Peyer's patch (tissue), 4 donors: ENCODE results near the gene PRADC1. TPM values are rescaled to one million over a fixed set of nuclear protein-coding genes. Genes with fewer than 3 reads are reported as not detected.

Source experiments
- DNase-seq, 3 donors: peaks; one replicate each; pipeline ENCODE4 v3.0.0-alpha.2; 2017 to 2019
- H3K27ac ChIP-seq, 4 donors: fragments of 200-600 bp; sonication (generic); one replicate each; pipeline ENCODE4 v1.5.1; 2016 to 2019
- H3K27me3 ChIP-seq, 2 donors: fragments of 200-600 bp; sonication (generic); one replicate each; pipeline ENCODE4 v1.5.1; 2019
- H3K36me3 ChIP-seq, 3 donors: fragments of 200-600 bp; sonication (generic); one replicate each; pipeline ENCODE4 v1.5.1; 2016 to 2019
- H3K4me1 ChIP-seq, 4 donors: fragments of 200-600 bp; sonication (generic); one replicate each; pipeline ENCODE4 v1.5.1; 2016 to 2019
- H3K4me3 ChIP-seq, 4 donors: fragments of 200-600 bp; sonication (generic); 1 replicate in 3 of 4; 2 replicates in 1 of 4; pipeline ENCODE4 v1.5.1; 2016 to 2019; ENCODE audit warnings: mild to moderate bottlenecking in 1 of 4
- H3K9me3 ChIP-seq, 4 donors: fragments of 200-600 bp; sonication (generic); one replicate each; pipeline ENCODE4 v1.5.1; 2016 to 2019; ENCODE audit warnings: mild to moderate bottlenecking in 1 of 4
- POLR2A ChIP-seq, 2 donors: fragments of 450-650 bp; IDR thresholded peaks; one replicate each; pipeline ENCODE4 v1.5.1; 2017; ENCODE audit warnings: antibody characterized with exemption in 2 of 2, mild to moderate bottlenecking in 2 of 2, moderate library complexity in 2 of 2
- total RNA-seq, 4 donors: library from RNA; depleted of rRNA; stranded (reverse); fragments of >200 nt; gene quantifications; one replicate each; pipeline ENCODE4 v1.1.0, GENCODE V29; 2016
- TF ChIP-seq, protein P1 (sequence below), 6 experiments: fragments of 450-650 bp in 4 of 6; fragments of 200-600 bp in 2 of 6; sonication (generic) in 1 of 6; IDR thresholded peaks; one replicate each; pipeline ENCODE4 v1.5.1; 2017 to 2019; ENCODE audit warnings: antibody characterized with exemption in 6 of 6, mild to moderate bottlenecking in 3 of 6, moderate library complexity in 1 of 6

Gene PRADC1
- total RNA-seq, 4 donors from 2014 or later, result 30.5 to 69.9 (median 41.4) TPM

- no peak overlapping the region for H3K27ac ChIP-seq
- no peaks in the 10 kb centered on the region for H3K27me3 ChIP-seq
- no peaks in the 10 kb centered on the region for H3K9me3 ChIP-seq
- peaks cover 0 to 18% (median 5%) of the 10 kb centered on the region in 4 donors for H3K4me1 ChIP-seq
- no peaks in the 10 kb centered on the region for H3K36me3 ChIP-seq
- H3K4me3 ChIP-seq, result no peak overlapping the region
- no peak for TF ChIP-seq POLR2A (IDR thresholded peaks at IDR 0.05)
- TF ChIP-seq, protein P1, sequence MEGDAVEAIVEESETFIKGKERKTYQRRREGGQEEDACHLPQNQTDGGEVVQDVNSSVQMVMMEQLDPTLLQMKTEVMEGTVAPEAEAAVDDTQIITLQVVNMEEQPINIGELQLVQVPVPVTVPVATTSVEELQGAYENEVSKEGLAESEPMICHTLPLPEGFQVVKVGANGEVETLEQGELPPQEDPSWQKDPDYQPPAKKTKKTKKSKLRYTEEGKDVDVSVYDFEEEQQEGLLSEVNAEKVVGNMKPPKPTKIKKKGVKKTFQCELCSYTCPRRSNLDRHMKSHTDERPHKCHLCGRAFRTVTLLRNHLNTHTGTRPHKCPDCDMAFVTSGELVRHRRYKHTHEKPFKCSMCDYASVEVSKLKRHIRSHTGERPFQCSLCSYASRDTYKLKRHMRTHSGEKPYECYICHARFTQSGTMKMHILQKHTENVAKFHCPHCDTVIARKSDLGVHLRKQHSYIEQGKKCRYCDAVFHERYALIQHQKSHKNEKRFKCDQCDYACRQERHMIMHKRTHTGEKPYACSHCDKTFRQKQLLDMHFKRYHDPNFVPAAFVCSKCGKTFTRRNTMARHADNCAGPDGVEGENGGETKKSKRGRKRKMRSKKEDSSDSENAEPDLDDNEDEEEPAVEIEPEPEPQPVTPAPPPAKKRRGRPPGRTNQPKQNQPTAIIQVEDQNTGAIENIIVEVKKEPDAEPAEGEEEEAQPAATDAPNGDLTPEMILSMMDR (IDR thresholded peaks at IDR 0.05), result no peak
- no peak for DNase-seq
Measured at GRCh38 chr2:73212098-73212447, 21.0 kb downstream of the PRADC1 start.

GRCh38 chr2:73210696-73211095, 22.3 kb downstream of the PRADC1 start:
- Histone ChIP-seq H3K36me3 (no peaks in the 10 kb centered on the region), H3K4me1 (peaks cover 0 to 18% (median 5%) of the 10 kb centered on the region in 4 donors), H3K4me3 (no peak overlapping the region), H3K27me3 (no peaks in the 10 kb centered on the region), H3K27ac (no peak overlapping the region), H3K9me3 (no peaks in the 10 kb centered on the region)
- TF ChIP-seq, protein P1 (IDR thresholded peaks at IDR 0.05), result no peak
- no peak for TF ChIP-seq POLR2A (IDR thresholded peaks at IDR 0.05)
- no peak for DNase-seq

DNA sequence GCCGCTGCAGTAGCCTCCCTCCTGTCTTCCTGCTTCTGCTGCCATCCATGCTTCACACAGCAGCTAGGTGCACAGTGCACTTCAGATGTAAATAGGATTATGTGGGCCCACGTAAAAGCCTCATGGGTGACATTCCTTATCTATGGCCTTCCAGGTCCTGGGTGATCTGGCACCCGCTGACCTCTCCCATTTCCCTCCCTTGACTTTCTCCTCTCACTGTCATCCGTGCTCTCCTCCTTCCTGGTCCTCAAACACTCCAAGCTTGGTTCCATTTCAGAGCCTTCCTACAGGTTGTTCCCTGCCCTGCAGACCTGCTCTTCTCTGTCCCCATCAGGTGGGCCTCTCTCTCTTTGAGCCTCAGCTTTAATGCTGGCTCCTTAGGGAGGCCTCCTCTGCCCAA, 23.0 kb downstream of the PRADC1 start:
- no peak for DNase-seq
- H3K36me3 ChIP-seq, result no peaks in the 10 kb centered on the region
- no peaks in the 10 kb centered on the region for H3K27me3 ChIP-seq
- no peak overlapping the region for H3K4me3 ChIP-seq
- peaks cover 0 to 12% (median 5%) of the 10 kb centered on the region in 4 donors for H3K4me1 ChIP-seq
- H3K27ac ChIP-seq, result no peak overlapping the region
- TF ChIP-seq POLR2A (IDR thresholded peaks at IDR 0.05), result no peak
- TF ChIP-seq, protein P1 (IDR thresholded peaks at IDR 0.05), result no peak
- no peaks in the 10 kb centered on the region for H3K9me3 ChIP-seq

DNA sequence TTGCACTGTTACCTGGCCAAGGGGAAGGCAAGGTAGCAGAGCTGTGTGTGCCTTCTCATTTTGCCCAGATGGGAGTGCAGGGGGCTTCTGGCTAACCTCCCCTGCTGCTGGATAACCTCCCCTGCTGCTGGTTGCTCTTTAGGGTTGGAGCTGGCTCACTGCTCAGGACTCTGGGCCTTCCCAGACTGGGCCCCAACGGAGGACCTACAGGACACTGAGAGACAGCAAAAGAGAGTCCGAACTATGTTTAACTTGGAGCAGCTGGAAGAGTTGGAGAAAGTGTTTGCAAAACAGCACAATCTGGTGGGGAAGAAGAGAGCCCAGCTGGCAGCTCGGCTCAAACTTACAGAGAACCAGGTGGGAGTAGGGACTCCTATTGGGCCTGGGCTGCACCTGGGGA, 24.8 kb downstream of the PRADC1 start:
- H3K4me1 ChIP-seq, result peaks cover 0 to 2% (median under 1%) of the 10 kb centered on the region in 4 donors
- no peaks in the 10 kb centered on the region for H3K9me3 ChIP-seq
- H3K27ac ChIP-seq, result no peak overlapping the region
- DNase-seq, result no peak
- no peak overlapping the region for H3K4me3 ChIP-seq
- TF ChIP-seq, protein P1 (IDR thresholded peaks at IDR 0.05), result no peak
- TF ChIP-seq POLR2A (IDR thresholded peaks at IDR 0.05), result no peak
- H3K36me3 ChIP-seq, result no peaks in the 10 kb centered on the region
- H3K27me3 ChIP-seq, result peaks cover 0 to 3% of the 10 kb centered on the region in 2 donors

- no peaks in the 10 kb centered on the region for H3K36me3 ChIP-seq
Measured at GRCh38 chr2:73205611-73206010, 27.4 kb downstream of the PRADC1 start.

More at GRCh38 chr2:73205611-73206010, 27.4 kb downstream of the PRADC1 start:
- Histone ChIP-seq H3K4me3 (no peak overlapping the region), H3K4me1 (peaks cover 0 to 14% (median 10%) of the 10 kb centered on the region in 4 donors), H3K27me3 (peaks cover 0 to 16% of the 10 kb centered on the region in 2 donors), H3K9me3 (no peaks in the 10 kb centered on the region), H3K27ac (no peak overlapping the region)
- DNase-seq, result no peak
- no peak for TF ChIP-seq POLR2A (IDR thresholded peaks at IDR 0.05)
- TF ChIP-seq, protein P1 (IDR thresholded peaks at IDR 0.05), result no peak
